MCF 10A (cell line): ENCODE measurements around the gene MIER1. TPM values are rescaled to one million over a fixed set of nuclear protein-coding genes. Genes with fewer than 3 reads are reported as not detected.

Experiments used
- BruUV-seq: library from RNA; stranded (reverse); fragments of 400-500 nt; replicated peaks from 2 replicates; lab custom pipeline; 2021; lab: Mats Ljungman, UMichigan
- CTCF ChIA-PET: fragments of 300-600 bp; sonication (Branson Sonifier 250); formaldehyde crosslinking; extraction: SDS; loops from one replicate; lab custom pipeline; 2021; ENCODE audit warnings: antibody characterized with exemption, inconsistent platforms; lab: Yijun Ruan, JAX
- POLR2A ChIA-PET: fragments of 300-600, 350-650 bp; sonication (Branson Sonifier 250); formaldehyde crosslinking; extraction: SDS; loops from one replicate; lab custom pipeline; 2020; ENCODE audit warnings: antibody characterized with exemption, inconsistent platforms; lab: Yijun Ruan, JAX
- DNase-seq: peaks from one replicate; pipeline ENCODE4 v3.0.0-alpha.2; 2018; ENCODE audit not compliant: unreplicated experiment
- H3K27ac Mint-ChIP-seq: one replicate; pipeline ENCODE4 v1.8.0; 2022; ENCODE audit warnings: mild to moderate bottlenecking, low read depth, mixed read lengths; ENCODE audit not compliant: unreplicated experiment
- H3K27me3 Mint-ChIP-seq: one replicate; pipeline ENCODE4 v1.8.0; 2022; ENCODE audit warnings: mixed read lengths; ENCODE audit not compliant: insufficient read depth, unreplicated experiment
- H3K36me3 Mint-ChIP-seq: one replicate; pipeline ENCODE4 v1.8.0; 2022; ENCODE audit warnings: mild to moderate bottlenecking, moderate library complexity, mixed read lengths; ENCODE audit not compliant: insufficient read depth, unreplicated experiment
- H3K4me1 Mint-ChIP-seq: one replicate; pipeline ENCODE4 v1.8.0; 2022; ENCODE audit warnings: mixed read lengths; ENCODE audit not compliant: insufficient read depth, unreplicated experiment
- H3K4me3 Mint-ChIP-seq: one replicate; pipeline ENCODE4 v1.8.0; 2022; ENCODE audit warnings: mild to moderate bottlenecking, moderate library complexity, mixed read lengths; ENCODE audit not compliant: unreplicated experiment
- H3K9me3 Mint-ChIP-seq: one replicate; pipeline ENCODE4 v1.8.0; 2022; ENCODE audit warnings: mixed read lengths; ENCODE audit not compliant: unreplicated experiment
- intact Hi-C: fragments of 100-400 bp; cut with micrococcal nuclease; formaldehyde crosslinking; loops from 2 replicates; pipeline ENCODE4 v1.14.1; 2022
- total RNA-seq: library from RNA; stranded (reverse); gene quantifications from 2 replicates; pipeline ENCODE4 v1.2.3, GENCODE V29; 2022
- TF ChIP-seq, protein P1 (sequence below): fragments of 200-600 bp; IDR thresholded peaks from one replicate; pipeline ENCODE4 v1.8.0; 2022; ENCODE audit warnings: antibody characterized with exemption, mild to moderate bottlenecking; ENCODE audit not compliant: unreplicated experiment

Gene MIER1
- total RNA-seq, 1 experiment from 2014 or later, result 36.5 TPM

DNA sequence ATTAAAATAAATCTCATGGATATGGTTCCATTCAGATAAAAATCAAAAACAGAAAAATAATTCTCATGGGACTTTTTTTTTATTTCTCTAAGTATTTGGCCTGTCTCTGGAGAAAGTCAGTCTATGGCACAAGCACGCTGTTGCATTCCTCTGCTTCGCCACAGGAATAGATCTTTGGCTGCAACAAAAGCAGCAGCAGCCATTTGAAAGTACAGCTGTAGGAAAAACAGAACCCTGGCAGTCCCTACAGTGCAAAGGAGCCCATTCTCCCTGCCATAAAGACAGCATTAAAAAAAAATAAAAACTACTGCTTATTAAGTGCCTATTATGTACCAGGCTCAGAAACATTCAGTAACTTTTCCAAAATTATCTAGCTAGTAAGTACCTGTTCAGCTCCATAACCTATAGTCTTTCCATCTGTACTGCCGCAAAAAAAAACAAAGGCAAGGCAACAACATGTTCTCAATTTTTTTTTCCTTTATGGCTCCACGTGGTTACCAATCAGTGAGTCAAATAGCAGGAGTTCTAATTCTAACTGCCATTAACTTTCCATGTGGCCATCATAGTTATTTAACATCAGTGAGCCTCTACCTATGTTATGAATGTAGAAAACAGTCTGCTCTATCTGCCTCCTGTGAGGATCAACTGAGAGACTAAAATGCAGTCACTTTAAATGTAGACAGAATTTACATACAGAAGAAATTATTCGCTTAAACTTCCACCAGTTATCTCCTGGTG, 106.5 kb downstream of the MIER1 start:
- TF ChIP-seq, protein P1, sequence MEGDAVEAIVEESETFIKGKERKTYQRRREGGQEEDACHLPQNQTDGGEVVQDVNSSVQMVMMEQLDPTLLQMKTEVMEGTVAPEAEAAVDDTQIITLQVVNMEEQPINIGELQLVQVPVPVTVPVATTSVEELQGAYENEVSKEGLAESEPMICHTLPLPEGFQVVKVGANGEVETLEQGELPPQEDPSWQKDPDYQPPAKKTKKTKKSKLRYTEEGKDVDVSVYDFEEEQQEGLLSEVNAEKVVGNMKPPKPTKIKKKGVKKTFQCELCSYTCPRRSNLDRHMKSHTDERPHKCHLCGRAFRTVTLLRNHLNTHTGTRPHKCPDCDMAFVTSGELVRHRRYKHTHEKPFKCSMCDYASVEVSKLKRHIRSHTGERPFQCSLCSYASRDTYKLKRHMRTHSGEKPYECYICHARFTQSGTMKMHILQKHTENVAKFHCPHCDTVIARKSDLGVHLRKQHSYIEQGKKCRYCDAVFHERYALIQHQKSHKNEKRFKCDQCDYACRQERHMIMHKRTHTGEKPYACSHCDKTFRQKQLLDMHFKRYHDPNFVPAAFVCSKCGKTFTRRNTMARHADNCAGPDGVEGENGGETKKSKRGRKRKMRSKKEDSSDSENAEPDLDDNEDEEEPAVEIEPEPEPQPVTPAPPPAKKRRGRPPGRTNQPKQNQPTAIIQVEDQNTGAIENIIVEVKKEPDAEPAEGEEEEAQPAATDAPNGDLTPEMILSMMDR, result no peak
- POLR2A ChIA-PET, result no interaction called here
- no TSS peak for BruUV-seq
- Mint-ChIP-seq H3K9me3 (peaks cover 7% of the 10 kb centered on the region), H3K27ac (no peak overlapping the region), H3K4me1 (no peaks in the 10 kb centered on the region), H3K36me3 (peaks cover 38% of the 10 kb centered on the region), H3K27me3 (no peaks in the 10 kb centered on the region), H3K4me3 (no peak overlapping the region)
- CTCF ChIA-PET, result interaction anchor here (3.3 kb wide), 1 partner anchor 118 kb away, joined by 12 read pairs; no protein-coding TSS in a partner anchor
- DNase-seq, result no peak
- intact Hi-C loops, result no loop called here

DNA sequence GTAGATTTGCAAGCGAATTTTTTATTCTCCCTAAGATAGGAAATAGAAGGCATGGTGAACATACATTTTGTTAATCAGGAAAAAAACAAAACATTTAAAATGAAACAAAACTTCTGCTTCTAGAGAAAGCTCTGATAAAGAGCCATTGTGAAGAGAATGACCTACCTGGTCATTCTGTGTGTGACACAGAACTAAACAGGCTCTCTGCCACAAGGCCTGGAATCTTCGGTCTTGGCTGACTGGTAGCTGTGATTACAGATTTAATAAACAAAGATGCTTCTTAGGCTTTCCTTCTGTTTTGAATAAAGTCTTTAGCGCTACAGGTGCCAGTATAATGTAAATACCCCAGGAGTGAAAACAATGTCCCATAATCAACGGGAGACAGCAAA, 107.1 kb downstream of the MIER1 start:
- no peaks in the 10 kb centered on the region for H3K4me1 Mint-ChIP-seq
- no peak for DNase-seq
- no peak overlapping the region for H3K4me3 Mint-ChIP-seq
- H3K36me3 Mint-ChIP-seq, result peaks cover 44% of the 10 kb centered on the region
- intact Hi-C loops, result no loop called here
- ChIA-PET POLR2A (interaction anchor here (0.9 kb wide), 1 partner anchor 10 kb away, joined by 4 read pairs; no protein-coding TSS in a partner anchor), CTCF (interaction anchor here (3.3 kb wide), 1 partner anchor 117 kb away, joined by 12 read pairs; no protein-coding TSS in a partner anchor)
- no TSS peak for BruUV-seq
- TF ChIP-seq, protein P1, result no peak
- no peaks in the 10 kb centered on the region for H3K27me3 Mint-ChIP-seq
- peaks cover 13% of the 10 kb centered on the region for H3K9me3 Mint-ChIP-seq
- no peak overlapping the region for H3K27ac Mint-ChIP-seq

Other genes with a start within 250 kb of the MIER1 start
- not detected in 2 replicates for gene DYNLT5, start 172.5 kb upstream of the MIER1 start, total RNA-seq
- gene INSL5, start 123.7 kb upstream of the MIER1 start, total RNA-seq, result not detected in 2 replicates
- gene DNAI4, start 134 bp upstream of the MIER1 start, total RNA-seq, result 7.2 and 9.6 TPM in 2 replicates
- 11.5 and 17.7 TPM in 2 replicates for gene SLC35D1, start 129.2 kb downstream of the MIER1 start, total RNA-seq
- not detected in 2 replicates for gene C1orf141, start 210.0 kb downstream of the MIER1 start, total RNA-seq
- not detected in 2 replicates for gene IL23R, start 241.5 kb downstream of the MIER1 start, total RNA-seq